Stimulated activated CD8-positive, alpha-beta memory T cell treated with anti-CD3 and anti-CD28 coated beads, Interleukin-2, amount 100 ng/mL, for 1 hour (primary cell): Measurements from ENCODE around the gene MTUS2.

ENCODE experiments used
- DNase-seq, 2 donors: peaks; one replicate each; pipeline ENCODE4 v3.0.0-alpha.2; 2020; ENCODE audit warnings: low read depth in 2 of 2

MTUS2 gene

GRCh38 chr13:29546662-29547061, 726.5 kb downstream of the MTUS2 start:
- no peak for DNase-seq

- no peak for DNase-seq
Observed at GRCh38 chr13:29547153-29547552, 727.0 kb downstream of the MTUS2 start.

DNA sequence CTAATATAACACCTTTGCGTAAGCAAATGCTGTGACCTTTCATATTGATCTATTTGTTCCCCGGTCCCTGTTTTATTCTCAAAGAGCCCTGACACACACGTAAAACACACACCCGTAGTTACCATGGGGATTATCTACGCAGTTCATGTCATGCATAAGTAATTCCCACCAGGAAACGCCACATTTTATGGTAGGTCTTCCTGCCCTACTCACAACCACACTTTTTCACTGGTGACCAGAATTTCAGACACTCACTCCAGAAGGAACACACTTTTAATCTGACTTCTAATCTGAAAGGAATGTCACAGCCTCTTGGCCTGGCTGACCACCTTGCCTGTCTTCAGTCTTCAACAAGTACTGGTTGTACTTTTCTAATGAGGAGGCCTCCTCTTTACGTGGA, 728.6 kb downstream of the MTUS2 start:
- DNase-seq = no peak

DNA sequence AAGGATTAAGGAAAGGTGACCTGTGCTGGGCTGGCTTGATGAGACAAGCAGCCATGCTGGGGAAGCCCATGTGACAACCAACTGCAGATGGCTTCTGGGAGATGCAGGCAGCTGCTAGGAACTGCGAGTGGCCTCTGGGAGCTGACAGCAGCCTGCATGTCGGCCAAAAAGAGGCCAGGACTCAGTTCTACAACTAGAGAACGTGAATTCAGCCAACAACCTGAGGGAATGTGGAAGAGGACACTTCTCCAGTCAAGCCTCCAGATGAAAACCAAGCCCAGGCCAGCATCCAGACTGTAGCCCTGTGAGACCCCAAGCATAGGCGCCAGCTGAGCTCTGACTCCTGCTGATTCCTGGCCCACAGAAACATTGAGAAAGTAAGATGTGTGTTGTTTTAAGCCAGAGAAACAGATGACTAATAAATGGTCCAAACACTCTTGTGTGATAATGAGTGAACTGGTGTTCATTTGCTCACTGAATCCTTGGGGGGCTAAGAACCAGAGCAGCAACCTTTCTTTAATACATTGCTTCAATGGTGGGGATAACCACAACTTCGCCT, 730.4 kb downstream of the MTUS2 start:
- DNase-seq = no peak

GRCh38 chr13:29551214-29551613, 731.1 kb downstream of the MTUS2 start:
- DNase-seq = no peak
